Measurements from ENCODE around the gene KRT80. TPM values are rescaled to one million over a fixed set of nuclear protein-coding genes. Genes with fewer than 3 reads are reported as not detected.

Gene KRT80
- polyA plus RNA-seq, 1 experiment, result 2.1 TPM

- TF ChIP-seq CTCF (IDR thresholded peaks at IDR 0.05; ENCODE audit: low read depth, low read length), result no peak
- POLR2A ChIA-PET, result no interaction called here
- CTCF ChIA-PET, result interaction anchor here (1.0 kb wide), 1 partner anchor 740 kb away, joined by 3 read pairs; no protein-coding TSS in a partner anchor
Measured at GRCh38 chr12:52137746-52138145, 54.1 kb downstream of the KRT80 start.

GRCh38 chr12:52132754-52133161 lies 59.1 kb downstream of the KRT80 start:
- CTCF ChIA-PET, result interaction anchor here (0.7 to 1.6 kb wide), 2 partner anchors 11 to 107 kb away, joined by 3 to 6 read pairs; no protein-coding TSS in a partner anchor

More at GRCh38 chr12:52137746-52138145, 54.1 kb downstream of the KRT80 start:
- Histone ChIP-seq H3K27ac (ENCODE audit: low read depth, low read length) (no peak overlapping the region), H3K4me3 (ENCODE audit: low read depth, low read length) (no peak overlapping the region), H3K9me3 (ENCODE audit: control insufficient read depth, insufficient read depth, low read length) (no peaks in the 10 kb centered on the region), H3K27me3 (ENCODE audit: control insufficient read depth, insufficient read depth, low read length) (peaks cover 4% of the 10 kb centered on the region)
- no peak for DNase-seq (ENCODE audit: low read depth, low spot score)

GRCh38 chr12:52130711-52131110 lies 61.1 kb downstream of the KRT80 start:
- Histone ChIP-seq H3K27me3 (ENCODE audit: control insufficient read depth, insufficient read depth, low read length) (peaks cover 10% of the 10 kb centered on the region), H3K9me3 (ENCODE audit: control insufficient read depth, insufficient read depth, low read length) (no peaks in the 10 kb centered on the region), H3K4me3 (ENCODE audit: low read depth, low read length) (no peak overlapping the region), H3K27ac (ENCODE audit: low read depth, low read length) (no peak overlapping the region)
- DNase-seq (ENCODE audit: low read depth, low spot score), result no peak
- TF ChIP-seq CTCF (IDR thresholded peaks at IDR 0.05; ENCODE audit: low read depth, low read length), result no peak
- ChIA-PET POLR2A (no interaction called here), CTCF (interaction anchor here (0.8 to 1.1 kb wide), 3 partner anchors 8 to 105 kb away, joined by 3 to 6 read pairs (median 4); no protein-coding TSS in a partner anchor)

More at GRCh38 chr12:52132754-52133161, 59.1 kb downstream of the KRT80 start:
- no peak for TF ChIP-seq CTCF (IDR thresholded peaks at IDR 0.05; ENCODE audit: low read depth, low read length)
- H3K4me3 ChIP-seq (ENCODE audit: low read depth, low read length), result no peak overlapping the region
- no peak overlapping the region for H3K27ac ChIP-seq (ENCODE audit: low read depth, low read length)
- no peaks in the 10 kb centered on the region for H3K9me3 ChIP-seq (ENCODE audit: control insufficient read depth, insufficient read depth, low read length)
- POLR2A ChIA-PET, result no interaction called here
- no peak for DNase-seq (ENCODE audit: low read depth, low spot score)
- peaks cover 6% of the 10 kb centered on the region for H3K27me3 ChIP-seq (ENCODE audit: control insufficient read depth, insufficient read depth, low read length)

GRCh38 chr12:52127683-52128450 lies 63.9 kb downstream of the KRT80 start:
- no peak for DNase-seq (ENCODE audit: low read depth, low spot score)
- TF ChIP-seq CTCF (IDR thresholded peaks at IDR 0.05; ENCODE audit: low read depth, low read length), result no peak
- peaks cover 9% of the 10 kb centered on the region for H3K27me3 ChIP-seq (ENCODE audit: control insufficient read depth, insufficient read depth, low read length)
- no peaks in the 10 kb centered on the region for H3K9me3 ChIP-seq (ENCODE audit: control insufficient read depth, insufficient read depth, low read length)
- no peak overlapping the region for H3K27ac ChIP-seq (ENCODE audit: low read depth, low read length)
- no peak overlapping the region for H3K4me3 ChIP-seq (ENCODE audit: low read depth, low read length)
- ChIA-PET CTCF (interaction anchor here (0.6 to 3.3 kb wide), 6 partner anchors 102 to 1992 kb away, joined by 3 to 30 read pairs (median 4); no protein-coding TSS in a partner anchor), POLR2A (no interaction called here)
